K562 (cell line): ENCODE data around the gene ZFPM1. TPM values are rescaled to one million over a fixed set of nuclear protein-coding genes. Genes with fewer than 3 reads are reported as not detected.

Source experiments
- ATAC-seq: fragments of 200-7000 bp; cut with Tn5 transposase; 3 replicates; pipeline ENCODE4 v1.9.1; 2020; ENCODE audit warnings: moderate library complexity
- BruUV-seq: library from RNA; stranded (reverse); fragments of 400-500 nt; replicated peaks from 2 replicates; lab custom pipeline; 2021; lab: Mats Ljungman, UMichigan
- CTCF ChIA-PET: fragments of 300-600 bp; formaldehyde crosslinking; extraction: SDS; loops from one replicate; lab custom pipeline; 2021; ENCODE audit warnings: low intra/inter-chr PET ratio; lab: Yijun Ruan, JAX
- POLR2A ChIA-PET: fragments of 300-600, 350-650 bp; sonication (Branson Sonifier 250); formaldehyde crosslinking; extraction: SDS; loops from one replicate; lab custom pipeline; 2021; ENCODE audit warnings: antibody characterized with exemption, inconsistent platforms; lab: Yijun Ruan, JAX
- DNase-seq, 4 experiments: peaks; one replicate each; pipeline versions ENCODE4 v3.0.0 to v3.0.0-alpha.2; 2011 to 2018; ENCODE audit warnings: low spot score in 3 of 4, mixed read lengths in 3 of 4; ENCODE audit errors: extremely low read depth in 1 of 4
- FAIRE-seq: peaks from 2 replicates; lab custom pipeline; 2011; peaks lifted over from hg19 to GRCh38; lab: Jason Lieb, UNC
- H2AFZ ChIP-seq: 2 replicates; pipeline ENCODE4 v1.6.0; 2011; ENCODE audit warnings: low read depth, low read length, control low read depth, inconsistent platforms
- H3K27ac ChIP-seq: fragments of 200-600 bp; 3 replicates; pipeline ENCODE4 v1.8.0; 2011; ENCODE audit warnings: low read depth, mild to moderate bottlenecking, control low read depth, inconsistent platforms, low read length, moderate library complexity, mixed read lengths; ENCODE audit errors: extremely low read depth
- H3K27me3 ChIP-seq, 2 experiments: fragments of 300-600 bp in 1 of 2; 2 replicates in 1 of 2; 3 replicates in 1 of 2; pipeline versions ENCODE4 v1.6.0 to v1.8.0; 2011; ENCODE audit warnings: inconsistent platforms in 2 of 2, low read length in 2 of 2, mild to moderate bottlenecking in 1 of 2, mixed read lengths in 1 of 2, moderate library complexity in 1 of 2; ENCODE audit not compliant: control insufficient read depth in 2 of 2, insufficient read depth in 2 of 2
- H3K36me3 ChIP-seq: fragments of 300-600 bp; 3 replicates; pipeline ENCODE4 v1.8.0; 2011; ENCODE audit warnings: mild to moderate bottlenecking, low read length, inconsistent platforms; ENCODE audit not compliant: control insufficient read depth, insufficient read depth
- H3K4me1 ChIP-seq, 2 experiments: fragments of 200-600 bp in 1 of 2; replicated peaks in 1 of 2; 2 replicates in 1 of 2; 3 replicates in 1 of 2; pipeline versions ENCODE4 v1.5.1 to v1.8.0; 2011; ENCODE audit warnings: inconsistent platforms in 2 of 2, low read length in 2 of 2, mild to moderate bottlenecking in 1 of 2, mixed read lengths in 1 of 2, moderate library complexity in 1 of 2; ENCODE audit not compliant: control insufficient read depth in 2 of 2, insufficient read depth in 2 of 2
- H3K4me2 ChIP-seq: 2 replicates; pipeline ENCODE4 v1.6.1; 2011; ENCODE audit warnings: low read length, control low read depth, inconsistent platforms, mixed read lengths; ENCODE audit not compliant: insufficient read depth
- H3K4me3 ChIP-seq: fragments of 200-600 bp; sonication (generic), shearing (Covaris generic); 2 replicates; pipeline ENCODE4 v1.5.1; 2016; ENCODE audit warnings: control low read depth, inconsistent platforms
- H3K79me2 ChIP-seq: fragments of 200-600 bp; 3 replicates; pipeline ENCODE4 v1.8.0; 2011; ENCODE audit warnings: low read length, inconsistent platforms; ENCODE audit not compliant: control insufficient read depth, insufficient read depth
- H3K9ac ChIP-seq, 2 experiments: 2 replicates each; pipeline versions ENCODE4 v1.6.0 to v1.6.1; 2011; ENCODE audit warnings: low read depth in 2 of 2, low read length in 2 of 2, control low read depth in 1 of 2, inconsistent platforms in 1 of 2, mild to moderate bottlenecking in 1 of 2, mixed read lengths in 1 of 2; ENCODE audit not compliant: insufficient read depth in 1 of 2
- H3K9me1 ChIP-seq: one replicate; pipeline ENCODE4 v1.6.0; 2011; ENCODE audit warnings: inconsistent platforms, mild to moderate bottlenecking, low read length, moderate library complexity; ENCODE audit not compliant: control insufficient read depth, insufficient read depth
- H3K9me3 ChIP-seq: replicated peaks from 2 replicates; pipeline ENCODE4 v1.5.1; 2011; ENCODE audit warnings: low read depth, low read length, inconsistent platforms; ENCODE audit not compliant: control insufficient read depth, insufficient read depth
- H4K20me1 ChIP-seq: replicated peaks from 2 replicates; pipeline ENCODE4 v1.6.1; 2011; ENCODE audit warnings: low read length, inconsistent platforms, mixed read lengths; ENCODE audit not compliant: control insufficient read depth, insufficient read depth
- ARID1B ChIP-seq: fragments of 450-650 bp; IDR thresholded peaks from 2 replicates; pipeline ENCODE4 v1.6.1; 2016; ENCODE audit warnings: antibody characterized with exemption, mild to moderate bottlenecking, inconsistent platforms
- ARID2 ChIP-seq: fragments of 450-650 bp; IDR thresholded peaks from 2 replicates; pipeline ENCODE4 v1.6.1; 2017; ENCODE audit warnings: antibody characterized with exemption, mild to moderate bottlenecking
- BACH1 ChIP-seq: fragments of 200-800 bp; sonication (Bioruptor generic); IDR thresholded peaks from 2 replicates; pipeline ENCODE4 v1.6.1; 2016; ENCODE audit warnings: missing genetic modification characterization, missing compliant biosample characterization
- EP400 ChIP-seq: fragments of 450-650 bp; IDR thresholded peaks from 2 replicates; pipeline ENCODE4 v1.6.1; 2017; ENCODE audit warnings: antibody characterized with exemption, mild to moderate bottlenecking, moderate library complexity
- HSF4 ChIP-seq: fragments of 250-450 bp; sonication (Bioruptor Pico); IDR thresholded peaks from 2 replicates; pipeline ENCODE4 v2.1.2; 2022; ENCODE audit warnings: mild to moderate bottlenecking, moderate library complexity, borderline replicate concordance
- LEF1 ChIP-seq: fragments of 450-650 bp; IDR thresholded peaks from 2 replicates; pipeline ENCODE4 v1.6.1; 2016; ENCODE audit warnings: mild to moderate bottlenecking
- NFE2 ChIP-seq: IDR thresholded peaks from 2 replicates; pipeline ENCODE4 v1.6.1; 2014; ENCODE audit warnings: antibody characterized with exemption, low read depth
- NFIC ChIP-seq: fragments of 450-650 bp; IDR thresholded peaks from 2 replicates; pipeline ENCODE4 v1.6.1; 2017; ENCODE audit warnings: mild to moderate bottlenecking, inconsistent platforms
- NR1H2 ChIP-seq: sonication (generic); formaldehyde crosslinking; IDR thresholded peaks from 2 replicates; pipeline ENCODE4 v1.4.0; 2020; ENCODE audit warnings: mild to moderate bottlenecking, missing genetic modification reagents
- PCBP2 ChIP-seq: fragments of 200-400 bp; formaldehyde crosslinking; IDR thresholded peaks from 2 replicates; pipeline ENCODE4 v1.6.1; 2018; ENCODE audit warnings: low read length, low read depth, mild to moderate bottlenecking, moderate library complexity; ENCODE audit not compliant: poor library complexity, severe bottlenecking
- POLR2G ChIP-seq: fragments of 200-400 bp; formaldehyde crosslinking; IDR thresholded peaks from 2 replicates; pipeline ENCODE4 v1.6.1; 2017; ENCODE audit warnings: low read depth, mild to moderate bottlenecking, antibody characterized with exemption, low read length, moderate library complexity
- RBM22 ChIP-seq: fragments of 200-400 bp; formaldehyde crosslinking; IDR thresholded peaks from 2 replicates; pipeline ENCODE4 v1.6.1; 2018; ENCODE audit warnings: low read length, low read depth; ENCODE audit not compliant: poor library complexity, severe bottlenecking
- RFX5 ChIP-seq: IDR thresholded peaks from 2 replicates; pipeline ENCODE4 v1.6.1; 2011; ENCODE audit warnings: low read depth, mild to moderate bottlenecking, improper control_type of control experiment, low read length
- SP2 ChIP-seq: IDR thresholded peaks from 2 replicates; pipeline ENCODE4 v1.6.1; 2011; ENCODE audit warnings: mild to moderate bottlenecking, low read depth, low read length, moderate library complexity; ENCODE audit not compliant: poor library complexity, severe bottlenecking; ENCODE audit errors: extremely low read depth
- STAG1 ChIP-seq: sonication (generic); formaldehyde crosslinking; IDR thresholded peaks from 2 replicates; pipeline ENCODE4 v1.5.0; 2020; ENCODE audit warnings: missing genetic modification reagents, borderline replicate concordance
- ZBTB33 ChIP-seq: sonication (generic); formaldehyde crosslinking; IDR thresholded peaks from 2 replicates; pipeline ENCODE4 v1.8.1; 2023; ENCODE audit warnings: mild to moderate bottlenecking, missing genetic modification reagents
- ZNF165 ChIP-seq: fragments of 250-450 bp; sonication (Bioruptor Pico); IDR thresholded peaks from 2 replicates; pipeline ENCODE4 v1.4.0; 2020; ENCODE audit warnings: borderline replicate concordance
- ZNF212 ChIP-seq: fragments of 450-650 bp; formaldehyde crosslinking; IDR thresholded peaks from 2 replicates; pipeline ENCODE4 v1.4.0; 2020; ENCODE audit warnings: mild to moderate bottlenecking
- WGBS: fragments of 100-300 bp; shearing (Covaris generic); methylation state at CpG from one replicate; pipeline ENCODE4 v1.1.6; 2016; ENCODE audit warnings: low coverage, mixed read lengths; ENCODE audit not compliant: insufficient coverage; ENCODE audit errors: missing lambda C conversion rate; 5-methylcytosine and 5-hydroxymethylcytosine counted together
- in situ Hi-C: fragments of 300-500 bp; cut with MboI; formaldehyde crosslinking; loops from 4 replicates; pipeline ENCODE4 v1.15.0; 2018; ENCODE audit warnings: inconsistent platforms, mixed read lengths
- intact Hi-C: fragments of 100-400 bp; cut with micrococcal nuclease; formaldehyde crosslinking; loops from 2 replicates; pipeline ENCODE4 v1.14.2; 2022
- polyA plus RNA-seq, 8 experiments: library from polyadenylated mRNA; depleted of rRNA in 4 of 8; stranded (reverse) in 5 of 8; unstranded in 3 of 8; fragments of >200 nt; fragmentation: Nextera tagmentation in 2 of 8; fragmentation: Illumina TruSeq in 1 of 8; extraction: Ambion mirVana in 2 of 8; extraction: Trizol in 1 of 8; gene quantifications; 2 replicates each; pipeline versions ENCODE4 v1.2.1 to v1.2.3, GENCODE V29; 2011 to 2014; ENCODE audit warnings: inconsistent platforms in 1 of 8, missing spikeins in 1 of 8
- total RNA-seq, 7 experiments: library from RNA; depleted of rRNA in 6 of 7; stranded (reverse); fragments of >200 nt in 6 of 7; fragmentation: Illumina TruSeq in 2 of 7; extraction: Trizol in 2 of 7; gene quantifications; 2 replicates each; pipeline versions ENCODE4 v1.2.1 to v1.2.3, GENCODE V29; 2011 to 2021; ENCODE audit warnings: low replicate concordance in 1 of 7

Gene ZFPM1
- total and polyA plus RNA-seq, 9 of the 15 experiments (the other 6 are each of a cell fraction or from before 2014, with no cell fraction given): 0.03 to 35.9 (median 1.4) TPM

DNA sequence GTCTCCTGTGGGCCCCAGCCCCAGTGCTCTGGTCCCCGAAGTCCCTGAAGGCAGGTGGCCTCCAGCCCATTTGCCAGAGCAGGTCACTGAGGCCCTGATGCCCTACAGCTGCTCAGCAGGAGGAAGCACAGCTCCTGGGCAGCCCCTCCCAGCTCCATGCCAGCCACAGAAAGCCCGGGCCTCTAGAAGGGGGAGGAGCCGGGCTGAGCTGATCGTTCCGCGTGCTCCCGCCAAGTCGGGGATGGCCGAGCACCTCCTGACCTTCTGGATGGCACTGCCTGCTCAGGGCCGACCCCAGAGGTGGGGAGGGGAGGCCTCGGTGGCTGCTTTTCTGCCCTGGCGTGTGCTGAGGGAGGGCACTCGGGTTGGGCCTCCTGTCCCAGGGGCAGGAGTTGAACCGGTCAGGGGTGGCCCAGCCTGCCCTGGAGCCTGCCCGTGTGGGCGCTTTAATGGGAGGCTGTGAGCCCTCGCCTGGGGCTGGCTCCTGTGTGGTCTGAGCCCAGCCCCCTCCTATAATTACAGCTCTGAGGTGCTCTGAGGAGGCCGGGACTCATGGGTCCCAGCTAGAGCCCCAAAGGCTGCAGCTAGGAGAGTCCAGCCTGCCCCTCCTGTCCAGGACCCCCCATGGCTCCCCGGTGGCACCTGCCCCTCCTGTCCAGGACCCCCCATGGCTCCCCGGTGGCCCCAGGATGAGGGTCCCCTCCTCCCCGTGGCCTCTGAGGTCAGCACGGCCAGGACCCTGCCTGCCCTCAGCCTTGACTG is 29.7 kb downstream of the ZFPM1 start:
- H3K4me2 ChIP-seq: no peak overlapping the region
- H2AFZ ChIP-seq: no peak overlapping the region
- CTCF ChIA-PET: no interaction called here
- peak overlapping the region in 1 of 2 experiments; percentile 74; a peak in 1 of 4 replicates for H3K9ac ChIP-seq
- FAIRE-seq (no peak), DNase-seq (no peak)
- 86% methylated on average over 8 of the region's 22 CpGs for WGBS
- POLR2A ChIA-PET: interaction anchor here (1.0 to 1.4 kb wide), 2 partner anchors 9 to 26 kb away, joined by 3 to 6 read pairs; no protein-coding TSS in a partner anchor
- no peak for TF ChIP-seq HSF4
- TF ChIP-seq BACH1 (tag): no peak
- TF ChIP-seq POLR2G: peak; percentile 34
- TF ChIP-seq ZNF165 (CRISPR knock-in tag): no peak
- peak; percentile 77 for TF ChIP-seq ZBTB33 (CRISPR knock-in tag)
- TF ChIP-seq ZNF212 (CRISPR knock-in tag): no peak
- no peak for TF ChIP-seq STAG1
- TF ChIP-seq NFIC: no peak
- TF ChIP-seq NR1H2 (CRISPR knock-in tag): no peak
- TF ChIP-seq PCBP2: no peak
- no peak for TF ChIP-seq RFX5
- TF ChIP-seq NFE2: no peak
- no peak for TF ChIP-seq LEF1
- peak; percentile 41 for TF ChIP-seq RBM22
- TF ChIP-seq SP2: no peak
- no peak for TF ChIP-seq ARID1B
- no peak for TF ChIP-seq ARID2
- no peak for TF ChIP-seq EP400
- TF ChIP-seq, all 486 proteins: peak for 3
- H3K36me3 ChIP-seq: peaks cover 63% of the 10 kb centered on the region; the same call in 2 of the 3 replicates
- in situ Hi-C loops (no loop called here), intact Hi-C loops (no loop called here)
- no peaks in the 10 kb centered on the region for H3K9me3 ChIP-seq
- no peak for ATAC-seq
- no TSS peak for BruUV-seq
- H3K79me2 ChIP-seq: peaks cover 95% of the 10 kb centered on the region
- H3K4me1 ChIP-seq: peaks cover 10 to 97% of the 10 kb centered on the region in 2 experiments; a peak in 4 of 5 replicates
- H4K20me1 ChIP-seq: peaks cover 30% of the 10 kb centered on the region
- no peaks in the 10 kb centered on the region for H3K27me3 ChIP-seq
- H3K9me1 ChIP-seq: peaks cover 6% of the 10 kb centered on the region
- no peak overlapping the region for H3K4me3 ChIP-seq
- H3K27ac ChIP-seq: no peak overlapping the region
